Lower leg skin (tissue), 4 donors: ENCODE measurements around the gene PACSIN2. TPM values are rescaled to one million over a fixed set of nuclear protein-coding genes. Genes with fewer than 3 reads are reported as not detected.

Experiments
- DNase-seq, 2 donors: peaks; one replicate each; pipeline ENCODE4 v3.0.0-alpha.2; 2019; ENCODE audit warnings: low spot score in 2 of 2
- H3K4me3 ChIP-seq: fragments of 200-600 bp; sonication (generic); 2 replicates; pipeline ENCODE4 v1.5.1; 2017; ENCODE audit warnings: mild to moderate bottlenecking, low read depth; ENCODE audit not compliant: poor library complexity, severe bottlenecking
- POLR2A ChIP-seq, 2 donors: fragments of 450-650 bp; IDR thresholded peaks; one replicate each; pipeline ENCODE4 v1.6.1; 2016 to 2017; ENCODE audit warnings: antibody characterized with exemption in 2 of 2, mild to moderate bottlenecking in 1 of 2, moderate library complexity in 1 of 2
- WGBS, 2 donors: methylation state at CpG; one replicate each; pipeline ENCODE4 v1.1.5; 2018; 5-methylcytosine and 5-hydroxymethylcytosine counted together
- intact Hi-C: fragments of 100-400 bp; cut with DNase I; formaldehyde crosslinking; loops from one replicate; pipeline ENCODE4 v1.15.0; 2023; ENCODE audit warnings: low total_unique reads
- total RNA-seq, 4 donors: library from RNA; depleted of rRNA; stranded (reverse); fragments of >200 nt; gene quantifications; one replicate each; pipeline ENCODE4 v1.1.0, GENCODE V29; 2016
- TF ChIP-seq, protein P1 (sequence below), 3 donors: fragments of 450-650 bp; IDR thresholded peaks; one replicate each; pipeline ENCODE4 v1.5.1; 2016; ENCODE audit warnings: antibody characterized with exemption in 3 of 3, mild to moderate bottlenecking in 3 of 3, moderate library complexity in 2 of 3

PACSIN2 gene
- total RNA-seq, 4 donors from 2014 or later, result 46.3 to 88.8 (median 58.2) TPM

DNA sequence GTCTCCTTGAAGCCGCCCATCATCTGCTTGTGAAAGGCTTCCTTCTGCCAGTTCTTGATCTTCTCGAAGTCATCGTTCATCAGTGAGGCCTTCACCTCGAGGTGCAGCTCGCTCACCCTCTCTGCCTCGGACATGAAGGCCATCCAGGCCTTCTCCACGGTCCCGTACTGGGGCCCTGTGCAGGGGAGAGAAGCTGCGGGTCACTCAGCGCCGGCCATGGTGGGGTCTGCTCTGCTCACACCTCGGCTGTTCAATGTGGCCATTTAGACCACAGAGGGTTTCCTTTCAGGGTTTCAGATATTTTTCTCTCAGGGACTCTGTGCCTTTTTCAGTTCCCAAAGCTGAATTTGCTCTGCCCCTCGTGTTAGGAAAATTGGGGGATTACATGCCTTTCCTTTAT is 123.9 kb downstream of the PACSIN2 start:
- no peak overlapping the region for H3K4me3 ChIP-seq
- intact Hi-C loops, result no loop called here
- no peak for TF ChIP-seq POLR2A (IDR thresholded peaks at IDR 0.05)
- TF ChIP-seq, protein P1, sequence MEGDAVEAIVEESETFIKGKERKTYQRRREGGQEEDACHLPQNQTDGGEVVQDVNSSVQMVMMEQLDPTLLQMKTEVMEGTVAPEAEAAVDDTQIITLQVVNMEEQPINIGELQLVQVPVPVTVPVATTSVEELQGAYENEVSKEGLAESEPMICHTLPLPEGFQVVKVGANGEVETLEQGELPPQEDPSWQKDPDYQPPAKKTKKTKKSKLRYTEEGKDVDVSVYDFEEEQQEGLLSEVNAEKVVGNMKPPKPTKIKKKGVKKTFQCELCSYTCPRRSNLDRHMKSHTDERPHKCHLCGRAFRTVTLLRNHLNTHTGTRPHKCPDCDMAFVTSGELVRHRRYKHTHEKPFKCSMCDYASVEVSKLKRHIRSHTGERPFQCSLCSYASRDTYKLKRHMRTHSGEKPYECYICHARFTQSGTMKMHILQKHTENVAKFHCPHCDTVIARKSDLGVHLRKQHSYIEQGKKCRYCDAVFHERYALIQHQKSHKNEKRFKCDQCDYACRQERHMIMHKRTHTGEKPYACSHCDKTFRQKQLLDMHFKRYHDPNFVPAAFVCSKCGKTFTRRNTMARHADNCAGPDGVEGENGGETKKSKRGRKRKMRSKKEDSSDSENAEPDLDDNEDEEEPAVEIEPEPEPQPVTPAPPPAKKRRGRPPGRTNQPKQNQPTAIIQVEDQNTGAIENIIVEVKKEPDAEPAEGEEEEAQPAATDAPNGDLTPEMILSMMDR (IDR thresholded peaks at IDR 0.05), result no peak
- no peak for DNase-seq
- 97 to 98% methylated on average over 13 of the region's 13 CpGs for WGBS, 2 donors

DNA sequence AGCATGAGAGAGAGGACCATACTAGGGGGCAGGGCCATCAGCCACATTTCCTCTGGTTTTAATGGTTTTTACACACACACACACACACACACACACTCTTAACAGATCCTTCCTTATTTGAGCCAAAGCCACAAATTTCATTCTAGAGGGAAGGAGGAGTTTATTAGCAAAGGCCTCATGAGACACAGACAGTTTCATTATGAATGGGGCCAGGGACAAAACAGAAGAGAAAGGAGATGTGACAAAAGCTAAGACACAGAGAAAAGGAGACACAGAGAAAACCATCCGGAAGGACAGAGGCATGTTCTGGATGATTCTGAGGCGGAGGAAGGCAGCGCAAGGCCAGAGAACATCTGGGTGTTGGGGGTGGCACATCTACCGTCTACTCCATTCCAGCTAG is 125.6 kb downstream of the PACSIN2 start:
- intact Hi-C loops, result no loop called here
- WGBS, 2 donors, result 70 to 73% methylated on average over 4 of the region's 4 CpGs
- H3K4me3 ChIP-seq, result no peak overlapping the region
- DNase-seq, result no peak
- TF ChIP-seq POLR2A (IDR thresholded peaks at IDR 0.05), result no peak
- TF ChIP-seq, protein P1 (IDR thresholded peaks at IDR 0.05), result no peak

DNA sequence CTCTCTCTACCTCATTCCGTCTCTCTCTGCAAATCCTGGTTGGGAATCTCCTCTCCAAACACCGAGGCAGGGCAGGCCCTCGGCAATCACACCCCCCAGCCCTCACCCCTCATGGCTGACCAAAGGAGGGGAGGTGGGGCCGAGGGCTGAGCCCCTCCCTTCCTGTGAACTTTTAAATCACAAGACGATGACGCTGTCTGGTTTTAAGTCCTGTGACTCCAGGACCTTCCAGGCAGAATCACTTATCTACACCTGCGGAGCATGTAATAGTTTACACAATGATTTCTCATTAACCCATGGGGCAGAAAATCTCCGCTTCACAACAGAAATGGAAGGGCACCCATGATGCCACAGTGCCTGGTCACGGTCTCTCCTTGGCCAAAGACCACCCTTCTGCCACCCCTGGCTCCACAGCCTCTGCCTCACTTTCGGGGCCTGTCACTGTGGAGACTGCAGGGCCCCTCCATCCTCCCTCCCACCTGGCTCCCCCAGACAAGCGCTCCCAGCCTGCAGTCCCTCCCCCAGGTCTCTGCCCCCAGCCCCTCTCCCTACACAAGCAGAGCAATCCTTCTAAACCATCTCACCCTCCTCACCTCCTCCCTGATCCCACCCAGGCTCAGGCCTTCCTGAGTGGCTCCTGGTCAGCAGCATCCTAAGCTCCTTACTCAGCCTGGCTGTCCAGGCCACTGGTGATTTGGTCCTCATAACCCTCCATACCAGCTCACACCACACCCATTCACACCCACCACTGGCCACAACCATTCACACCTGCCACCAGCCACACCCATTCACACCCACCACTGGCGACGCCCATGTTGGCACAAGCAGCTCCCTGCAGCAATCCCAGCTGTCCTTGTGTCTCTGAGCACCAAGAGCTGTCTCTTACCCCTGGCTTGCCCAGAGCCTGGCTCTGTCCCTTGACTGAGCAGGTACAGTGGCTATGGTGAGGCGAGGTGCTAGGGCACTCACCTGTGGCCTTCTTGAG is 127.1 kb downstream of the PACSIN2 start:
- no peak overlapping the region for H3K4me3 ChIP-seq
- WGBS, 2 donors, result 78 to 85% methylated on average over 14 of the region's 14 CpGs
- intact Hi-C loops, result no loop called here
- TF ChIP-seq, protein P1 (IDR thresholded peaks at IDR 0.05), result no peak
- no peak for TF ChIP-seq POLR2A (IDR thresholded peaks at IDR 0.05)
- DNase-seq, result no peak

DNA sequence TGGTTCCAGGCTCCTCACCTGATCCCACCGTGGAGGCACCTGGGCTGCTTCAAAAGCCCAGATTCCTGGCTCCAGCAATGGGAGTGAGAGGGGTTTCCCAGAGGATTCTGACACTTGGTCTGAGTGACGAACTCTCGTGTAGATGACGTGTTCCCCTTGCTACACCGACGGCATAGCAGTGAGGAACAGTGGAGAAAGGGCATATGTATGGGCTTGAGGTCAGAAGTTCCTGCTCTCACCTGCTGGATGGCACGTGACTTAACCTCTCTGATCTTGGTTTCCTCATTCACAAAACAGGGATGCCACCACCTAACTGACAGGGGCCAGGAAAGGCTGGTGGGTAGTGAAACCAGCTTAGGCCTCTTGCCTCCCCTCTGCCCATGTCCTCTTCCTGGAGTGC is 127.8 kb downstream of the PACSIN2 start:
- no peak for DNase-seq
- 81 to 82% methylated on average over 7 of the region's 7 CpGs for WGBS, 2 donors
- intact Hi-C loops, result no loop called here

DNA sequence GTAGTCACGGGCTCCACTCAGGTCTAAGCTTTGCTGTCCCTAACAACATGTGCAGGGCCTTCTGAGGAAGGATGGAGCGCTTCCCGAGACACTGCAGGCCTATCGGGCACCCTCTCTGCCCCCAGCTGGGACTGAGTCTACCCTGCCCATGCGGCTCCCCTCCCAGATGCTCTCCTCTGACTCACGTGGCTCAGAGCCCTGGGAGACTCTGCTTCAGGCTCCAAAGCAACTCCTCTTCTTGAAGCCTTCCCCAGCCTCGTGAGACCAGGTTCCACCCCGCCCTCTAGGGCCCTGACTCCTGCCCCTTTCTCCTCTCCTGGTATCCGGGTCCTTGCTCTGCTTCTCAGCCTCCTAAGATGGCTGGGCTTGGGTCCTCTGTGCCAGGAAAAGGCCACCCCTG is 129.5 kb downstream of the PACSIN2 start:
- H3K4me3 ChIP-seq, result no peak overlapping the region
- DNase-seq, result no peak
- 53 to 60% methylated on average over 9 of the region's 9 CpGs for WGBS, 2 donors
- intact Hi-C loops, result no loop called here
- TF ChIP-seq POLR2A (IDR thresholded peaks at IDR 0.05), result no peak
- TF ChIP-seq, protein P1 (IDR thresholded peaks at IDR 0.05), result no peak

More for the DNA sequence above, 127.8 kb downstream of the PACSIN2 start:
- no peak for TF ChIP-seq POLR2A (IDR thresholded peaks at IDR 0.05)
- TF ChIP-seq, protein P1 (IDR thresholded peaks at IDR 0.05), result no peak
- no peak overlapping the region for H3K4me3 ChIP-seq
